G401 (cell line): ENCODE data around the gene PKD2L1. TPM values are rescaled to one million over a fixed set of nuclear protein-coding genes. Genes with fewer than 3 reads are reported as not detected.

Source experiments
- DNase-seq: peaks from one replicate; pipeline ENCODE4 v3.0.0-alpha.2; 2015; ENCODE audit warnings: low spot score
- in situ Hi-C: cut with HindIII; loops from 2 replicates; pipeline ENCODE4 v1.10.0; 2016; ENCODE audit warnings: low sequenced_read_pairs, mixed read lengths
- total RNA-seq: library from RNA; depleted of rRNA; stranded (reverse); fragments of >200 nt; shearing (Covaris generic); gene quantifications from 2 replicates; pipeline ENCODE4 v1.2.3, GENCODE V29; 2014

The PKD2L1 gene
- total RNA-seq, 1 experiment from 2014 or later = not detected

GRCh38 chr10:100340948-100341847 lies 11.2 kb upstream of the PKD2L1 start:
- DNase-seq = no peak
- in situ Hi-C loops = loop anchor here (25.0 kb wide), 1 partner anchor 171 kb away; the partner anchor contains the start of gene SEC31B

- in situ Hi-C loops = loop anchor here (25.0 kb wide), 1 partner anchor 173 kb away; the partner anchor contains the start of gene SEC31B
- no peak for DNase-seq
Observed at GRCh38 chr10:100339236-100339635, 9.2 kb upstream of the PKD2L1 start.

- peak; percentile 74 for DNase-seq
- in situ Hi-C loops = loop anchor here (25.0 kb wide), 1 partner anchor 174 kb away; the partner anchor contains the start of gene SEC31B
Observed at GRCh38 chr10:100338434-100339036, 8.5 kb upstream of the PKD2L1 start.

- DNase-seq = no peak
- in situ Hi-C loops = loop anchor here (25.0 kb wide), 1 partner anchor 178 kb away; the partner anchor contains the start of gene SEC31B
Observed at GRCh38 chr10:100334762-100335161, 4.7 kb upstream of the PKD2L1 start.

GRCh38 chr10:100333661-100334440 lies 3.8 kb upstream of the PKD2L1 start:
- in situ Hi-C loops = loop anchor here (25.0 kb wide), 1 partner anchor 178 kb away; the partner anchor contains the start of gene SEC31B
- DNase-seq = no peak

- in situ Hi-C loops = loop anchor here (25.0 kb wide), 1 partner anchor 179 kb away; the partner anchor contains the start of gene SEC31B
- DNase-seq = no peak
Observed at GRCh38 chr10:100333106-100333505, 3.1 kb upstream of the PKD2L1 start.

- DNase-seq = no peak
- in situ Hi-C loops = loop anchor here (25.0 kb wide), 1 partner anchor 184 kb away; the partner anchor contains the start of gene SEC31B
Observed at GRCh38 chr10:100328198-100328597, 1.8 kb downstream of the PKD2L1 start.

- in situ Hi-C loops = loop anchor here (25.0 kb wide), 1 partner anchor 185 kb away; the partner anchor contains the start of gene SEC31B
Observed at GRCh38 chr10:100327718-100328009, 2.4 kb downstream of the PKD2L1 start.

GRCh38 chr10:100327007-100327717 lies 2.9 kb downstream of the PKD2L1 start:
- no peak for DNase-seq
- in situ Hi-C loops = loop anchor here (25.0 kb wide), 1 partner anchor 185 kb away; the partner anchor contains the start of gene SEC31B

More at GRCh38 chr10:100327718-100328009, 2.4 kb downstream of the PKD2L1 start:
- DNase-seq = no peak

- in situ Hi-C loops = loop anchor here (25.0 kb wide), 1 partner anchor 187 kb away; the partner anchor contains the start of gene SEC31B
Observed at GRCh38 chr10:100325158-100325557, 4.9 kb downstream of the PKD2L1 start.

GRCh38 chr10:100319707-100320402 lies 10.2 kb downstream of the PKD2L1 start:
- DNase-seq = no peak
- in situ Hi-C loops = no loop called here

More at GRCh38 chr10:100325158-100325557, 4.9 kb downstream of the PKD2L1 start:
- DNase-seq = no peak

GRCh38 chr10:100318207-100318606 lies 11.8 kb downstream of the PKD2L1 start:
- no peak for DNase-seq
- in situ Hi-C loops = no loop called here

- in situ Hi-C loops = no loop called here
- DNase-seq = no peak
Observed at GRCh38 chr10:100315615-100316014, 14.4 kb downstream of the PKD2L1 start.

GRCh38 chr10:100311298-100311697 lies 18.7 kb downstream of the PKD2L1 start:
- in situ Hi-C loops = no loop called here
- DNase-seq = no peak

- in situ Hi-C loops = no loop called here
- DNase-seq = no peak
Observed at GRCh38 chr10:100307684-100308083, 22.3 kb downstream of the PKD2L1 start.

GRCh38 chr10:100306861-100307260 lies 23.2 kb downstream of the PKD2L1 start:
- no peak for DNase-seq
- in situ Hi-C loops = no loop called here

- in situ Hi-C loops = no loop called here
- DNase-seq = no peak
Observed at GRCh38 chr10:100304414-100304813, 25.6 kb downstream of the PKD2L1 start.
